ENCODE measurements around the gene ILRUN.

DNA sequence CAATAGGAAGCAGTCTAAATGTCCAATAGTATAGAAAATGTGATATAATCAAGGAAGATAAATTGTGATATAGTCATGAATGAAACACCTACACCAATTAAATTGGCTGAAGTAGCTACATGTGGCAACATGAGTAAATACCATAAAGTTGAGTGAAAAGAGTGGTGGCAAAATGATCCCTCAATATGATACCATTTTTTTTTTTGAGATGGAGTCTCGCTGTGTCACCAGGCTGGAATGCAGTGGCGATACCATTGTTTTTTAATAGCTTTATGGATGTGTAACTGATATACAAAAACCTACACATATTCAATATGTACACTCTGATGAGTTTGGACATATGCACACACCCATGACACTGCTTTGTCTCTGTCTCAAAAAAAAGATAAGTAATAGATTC lies 20.9 kb upstream of the ILRUN start:
- TF ChIP-seq EZH2phosphoT487 (IDR thresholded peaks at IDR 0.05; ENCODE audit: insufficient read depth, low read depth): no peak
- TF ChIP-seq EZH2 (IDR thresholded peaks at IDR 0.05; ENCODE audit: insufficient read depth, poor library complexity, severe bottlenecking): no peak

Measured in GM23248 (cell line).